Activated T-cell treated with anti-CD3 and anti-CD28 coated beads, Interleukin-2, amount 50 U/mL, for 72 hours (primary cell): Measurements from ENCODE around the gene GLUD2. TPM values are rescaled to one million over a fixed set of nuclear protein-coding genes. Genes with fewer than 3 reads are reported as not detected.
"Not testable (repeated sequence)": the region's sequence is repeated elsewhere in the genome, so short reads cannot be mapped to it uniquely, and the experiment has no call there.

Experiments used
- ATAC-seq, 2 donors: fragments of 150-1000 bp; cut with Tn5 transposase; replicated peaks in 1 of 2; 2 replicates each; pipeline ENCODE4 v1.10.0; 2021; ENCODE audit warnings: moderate library complexity in 2 of 2, mild to moderate bottlenecking in 1 of 2
- DNase-seq, 2 donors: peaks; one replicate each; pipeline ENCODE4 v3.0.0; 2021 to 2022; ENCODE audit warnings: mixed read lengths in 1 of 2
- H3K27ac Mint-ChIP-seq: one replicate; pipeline ENCODE4 v1.8.0; 2022; ENCODE audit warnings: mild to moderate bottlenecking, moderate library complexity, mixed read lengths
- H3K27me3 Mint-ChIP-seq: one replicate; pipeline ENCODE4 v1.8.0; 2022; ENCODE audit warnings: low read depth, mixed read lengths
- H3K36me3 Mint-ChIP-seq, 2 donors: one replicate each; pipeline ENCODE4 v1.8.0; 2022; ENCODE audit warnings: mixed read lengths in 2 of 2, mild to moderate bottlenecking in 1 of 2; ENCODE audit not compliant: insufficient read depth in 2 of 2
- H3K4me1 Mint-ChIP-seq: one replicate; pipeline ENCODE4 v1.8.0; 2022; ENCODE audit warnings: low read depth, mixed read lengths
- H3K4me3 Mint-ChIP-seq, 2 donors: one replicate each; pipeline ENCODE4 v1.8.0; 2022; ENCODE audit warnings: mild to moderate bottlenecking in 2 of 2, mixed read lengths in 2 of 2, moderate library complexity in 2 of 2
- H3K9me3 Mint-ChIP-seq, 2 donors: one replicate each; pipeline ENCODE4 v1.8.0; 2022; ENCODE audit warnings: mixed read lengths in 2 of 2
- total RNA-seq, 2 donors: library from RNA; stranded (reverse); gene quantifications; one replicate each; pipeline ENCODE4 v1.2.3, GENCODE V29; 2022

Gene GLUD2
- total RNA-seq: under 1 TPM; 0.23 to 0.26 TPM

- peak within 1 kb of the TSS in 1 of 2 donors; percentile 39 for H3K4me3 Mint-ChIP-seq
Measured at GRCh38 chrX:121047441-121048419, at the start of gene GLUD2. Gene GLUD2, plus strand, starts transcription at chrX:121047610. Its CDS starts 75 bp downstream, at chrX:121047685.

GRCh38 chrX:120999413-120999812 lies 48.0 kb upstream of the GLUD2 start:
- H3K9me3 Mint-ChIP-seq: no peaks in the 10 kb centered on the region
- H3K27ac Mint-ChIP-seq: no peak overlapping the region
- no peak overlapping the region for H3K4me3 Mint-ChIP-seq
- no peak for DNase-seq
- H3K27me3 Mint-ChIP-seq: peaks cover 17% of the 10 kb centered on the region
- no peak for ATAC-seq
- no peaks in the 10 kb centered on the region for H3K4me1 Mint-ChIP-seq
- H3K36me3 Mint-ChIP-seq: no peaks in the 10 kb centered on the region

More at GRCh38 chrX:121047441-121048419, at the start of gene GLUD2:
- peak; percentile 13 to 23 for DNase-seq
- not testable (repeated sequence) for H3K36me3 Mint-ChIP-seq, H3K27ac Mint-ChIP-seq, H3K4me1 Mint-ChIP-seq, H3K9me3 Mint-ChIP-seq
- ATAC-seq: peak; percentile 64 to 73
- peaks cover 51% of the 10 kb centered on the region for H3K27me3 Mint-ChIP-seq

- Mint-ChIP-seq H3K36me3 (no peaks in the 10 kb centered on the region), H3K27me3 (peaks cover 11% of the 10 kb centered on the region), H3K27ac (no peak overlapping the region), H3K9me3 (no peaks in the 10 kb centered on the region), H3K4me1 (no peaks in the 10 kb centered on the region), H3K4me3 (no peak overlapping the region)
- ATAC-seq: no peak
- no peak for DNase-seq
Measured at GRCh38 chrX:121000589-121000988, 46.8 kb upstream of the GLUD2 start.

GRCh38 chrX:121008920-121009319 lies 38.5 kb upstream of the GLUD2 start:
- H3K36me3 Mint-ChIP-seq: peaks cover 0 to 1% of the 10 kb centered on the region in 2 donors
- DNase-seq (no peak), ATAC-seq (no peak)
- no peak overlapping the region for H3K27ac Mint-ChIP-seq
- peaks cover 22% of the 10 kb centered on the region for H3K27me3 Mint-ChIP-seq
- H3K4me3 Mint-ChIP-seq: no peak overlapping the region
- peaks cover 0 to 3% of the 10 kb centered on the region in 2 donors for H3K9me3 Mint-ChIP-seq
- no peaks in the 10 kb centered on the region for H3K4me1 Mint-ChIP-seq

GRCh38 chrX:121009764-121010163 lies 37.6 kb upstream of the GLUD2 start:
- Mint-ChIP-seq H3K36me3 (peaks cover 0 to 1% of the 10 kb centered on the region in 2 donors), H3K9me3 (peaks cover 0 to 3% of the 10 kb centered on the region in 2 donors), H3K4me1 (no peaks in the 10 kb centered on the region), H3K27me3 (peaks cover 30% of the 10 kb centered on the region), H3K4me3 (no peak overlapping the region), H3K27ac (no peak overlapping the region)
- DNase-seq (no peak), ATAC-seq (no peak)

GRCh38 chrX:121010218-121010617 lies 37.2 kb upstream of the GLUD2 start:
- ATAC-seq (no peak), DNase-seq (no peak)
- H3K4me3 Mint-ChIP-seq: no peak overlapping the region
- no peak overlapping the region for H3K27ac Mint-ChIP-seq
- peaks cover 31% of the 10 kb centered on the region for H3K27me3 Mint-ChIP-seq
- H3K9me3 Mint-ChIP-seq: peaks cover 0 to 3% of the 10 kb centered on the region in 2 donors
- no peaks in the 10 kb centered on the region for H3K4me1 Mint-ChIP-seq
- H3K36me3 Mint-ChIP-seq: peaks cover 0 to 1% of the 10 kb centered on the region in 2 donors

GRCh38 chrX:121011254-121011653 lies 36.2 kb upstream of the GLUD2 start:
- Mint-ChIP-seq H3K4me1 (no peaks in the 10 kb centered on the region), H3K36me3 (peaks cover 0 to 1% of the 10 kb centered on the region in 2 donors), H3K27ac (no peak overlapping the region), H3K9me3 (peaks cover 0 to 1% of the 10 kb centered on the region in 2 donors), H3K4me3 (no peak overlapping the region), H3K27me3 (peaks cover 26% of the 10 kb centered on the region)
- ATAC-seq: no peak
- DNase-seq: no peak

- no peak for ATAC-seq
- Mint-ChIP-seq H3K4me1 (no peaks in the 10 kb centered on the region), H3K27me3 (peaks cover 18% of the 10 kb centered on the region), H3K27ac (no peak overlapping the region), H3K9me3 (no peaks in the 10 kb centered on the region), H3K4me3 (no peak overlapping the region), H3K36me3 (no peaks in the 10 kb centered on the region)
- DNase-seq: no peak
Measured at GRCh38 chrX:121013897-121014455, 33.4 kb upstream of the GLUD2 start.

GRCh38 chrX:121014826-121015225 lies 32.6 kb upstream of the GLUD2 start:
- no peak for DNase-seq
- ATAC-seq: no peak
- Mint-ChIP-seq H3K4me3 (no peak overlapping the region), H3K27ac (no peak overlapping the region), H3K36me3 (no peaks in the 10 kb centered on the region), H3K4me1 (no peaks in the 10 kb centered on the region), H3K27me3 (peaks cover 18% of the 10 kb centered on the region), H3K9me3 (no peaks in the 10 kb centered on the region)

GRCh38 chrX:121028419-121028818 lies 19.0 kb upstream of the GLUD2 start:
- ATAC-seq: no peak
- peaks cover 0 to 1% of the 10 kb centered on the region in 2 donors for H3K9me3 Mint-ChIP-seq
- no peaks in the 10 kb centered on the region for H3K4me1 Mint-ChIP-seq
- H3K4me3 Mint-ChIP-seq: no peak overlapping the region
- peaks cover 19% of the 10 kb centered on the region for H3K27me3 Mint-ChIP-seq
- no peaks in the 10 kb centered on the region for H3K36me3 Mint-ChIP-seq
- DNase-seq: no peak
- H3K27ac Mint-ChIP-seq: no peak overlapping the region

GRCh38 chrX:121030083-121030482 lies 17.3 kb upstream of the GLUD2 start:
- DNase-seq (no peak), ATAC-seq (no peak)
- H3K9me3 Mint-ChIP-seq: peaks cover 0 to 1% of the 10 kb centered on the region in 2 donors
- no peaks in the 10 kb centered on the region for H3K36me3 Mint-ChIP-seq
- no peak overlapping the region for H3K27ac Mint-ChIP-seq
- no peaks in the 10 kb centered on the region for H3K4me1 Mint-ChIP-seq
- H3K27me3 Mint-ChIP-seq: peaks cover 28% of the 10 kb centered on the region
- no peak overlapping the region for H3K4me3 Mint-ChIP-seq

GRCh38 chrX:121032531-121032930 lies 14.9 kb upstream of the GLUD2 start:
- Mint-ChIP-seq H3K9me3 (no peaks in the 10 kb centered on the region), H3K27ac (no peak overlapping the region), H3K36me3 (no peaks in the 10 kb centered on the region), H3K4me1 (no peaks in the 10 kb centered on the region), H3K4me3 (no peak overlapping the region), H3K27me3 (peaks cover 32% of the 10 kb centered on the region)
- ATAC-seq: no peak
- no peak for DNase-seq

- Mint-ChIP-seq H3K36me3 (no peaks in the 10 kb centered on the region), H3K27me3 (peaks cover 32% of the 10 kb centered on the region), H3K9me3 (no peaks in the 10 kb centered on the region), H3K27ac (no peak overlapping the region), H3K4me3 (no peak overlapping the region), H3K4me1 (no peaks in the 10 kb centered on the region)
- no peak for DNase-seq
- ATAC-seq: no peak
Measured at GRCh38 chrX:121036137-121036536, 11.3 kb upstream of the GLUD2 start.
